ENCODE data around the gene NPTN. TPM values are rescaled to one million over a fixed set of nuclear protein-coding genes. Genes with fewer than 3 reads are reported as not detected.

NPTN gene
- total and polyA plus RNA-seq, 11 donors: 89.3 to 264 (median 197) TPM

DNA sequence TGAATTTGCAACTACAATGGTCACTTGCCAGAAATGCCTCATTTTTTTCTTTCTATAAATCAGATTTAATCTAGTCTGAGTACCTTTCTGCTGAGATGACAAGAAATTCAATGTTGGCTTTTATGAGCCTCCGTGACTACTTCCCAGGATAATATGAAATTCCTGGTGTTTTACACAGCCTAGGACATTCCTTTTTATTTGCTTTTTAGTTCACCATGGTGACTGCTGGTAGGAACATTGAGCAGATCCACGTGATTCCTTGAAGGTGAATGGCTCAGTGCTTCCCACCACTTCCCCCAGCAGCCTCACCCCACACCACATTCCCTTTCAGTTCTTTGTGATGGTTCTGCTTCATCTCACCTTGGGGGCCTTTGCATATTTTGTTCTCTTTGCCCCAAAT is 4.3 kb upstream of the NPTN start:
- Histone ChIP-seq H3K27ac (no peak overlapping the region), H3K4me3 (no peak overlapping the region), H3K27me3 (no peaks in the 10 kb centered on the region), H3K9me3 (peaks cover 0 to 4% (median 0%) of the 10 kb centered on the region in 12 donors), H3K36me3 (no peaks in the 10 kb centered on the region), H3K4me1 (peaks cover 0 to 21% (median 10%) of the 10 kb centered on the region in 12 donors)
- intact Hi-C loops (cut with DNase I): loop anchor here (1.0 to 10.0 kb wide), 14 partner anchors 45 to 335 kb away; partner anchors contain the start of gene CD276 (in 3 of the 10)
- DNase-seq: no peak
- WGBS, 4 donors: 61 to 80% (median 62%) methylated on average over 2 of the region's 2 CpGs
- no peak for ATAC-seq
- no peak for TF ChIP-seq CTCF (IDR thresholded peaks at IDR 0.05)
- no peak for TF ChIP-seq POLR2A (IDR thresholded peaks at IDR 0.05)

DNA sequence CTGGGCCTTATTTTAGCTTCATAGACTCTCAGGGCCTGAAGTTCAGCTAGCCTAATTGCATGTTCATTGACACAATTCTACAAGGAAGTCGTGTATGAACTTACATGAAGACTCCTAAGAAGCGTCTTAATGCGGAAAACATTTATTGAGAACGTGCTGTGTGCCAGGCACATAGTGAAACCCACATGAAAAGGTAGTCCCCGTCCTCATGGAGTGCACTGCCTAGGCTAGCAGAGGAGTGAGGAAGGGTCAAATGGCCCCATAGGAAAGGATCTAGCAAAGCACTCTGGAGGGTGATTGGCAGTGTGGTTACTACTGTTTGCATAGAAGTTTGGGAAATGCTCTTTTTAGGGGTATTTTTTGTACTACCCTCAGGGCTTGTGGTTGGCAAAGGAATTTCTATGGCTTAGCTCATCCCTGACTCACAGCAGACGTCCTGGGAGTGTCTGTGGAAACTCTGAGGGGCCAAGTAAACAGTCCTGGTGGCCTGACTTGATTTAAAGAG is 854 bp upstream of the NPTN start:
- 48 to 65% (median 58%) methylated on average over 6 of the region's 6 CpGs for WGBS, 4 donors
- H3K27me3 ChIP-seq: no peaks in the 10 kb centered on the region
- H3K9me3 ChIP-seq: no peaks in the 10 kb centered on the region
- peak overlapping the region in 9 of 12 donors; percentile 83 to 100 (median 95) for H3K4me3 ChIP-seq
- H3K4me1 ChIP-seq: peaks cover 3 to 50% (median 35%) of the 10 kb centered on the region in 12 donors
- ATAC-seq (no peak), DNase-seq (no peak)
- intact Hi-C loops (cut with DNase I): loop anchor here (2.0 to 10.0 kb wide), 8 partner anchors 37 to 329 kb away; partner anchors contain the start of gene CD276 (in 1 of the 10)
- H3K27ac ChIP-seq: peak overlapping the region; percentile 54 to 100 (median 96)
- no peaks in the 10 kb centered on the region for H3K36me3 ChIP-seq
- TF ChIP-seq POLR2A (IDR thresholded peaks at IDR 0.05): no peak
- no peak for TF ChIP-seq CTCF (IDR thresholded peaks at IDR 0.05)

DNA sequence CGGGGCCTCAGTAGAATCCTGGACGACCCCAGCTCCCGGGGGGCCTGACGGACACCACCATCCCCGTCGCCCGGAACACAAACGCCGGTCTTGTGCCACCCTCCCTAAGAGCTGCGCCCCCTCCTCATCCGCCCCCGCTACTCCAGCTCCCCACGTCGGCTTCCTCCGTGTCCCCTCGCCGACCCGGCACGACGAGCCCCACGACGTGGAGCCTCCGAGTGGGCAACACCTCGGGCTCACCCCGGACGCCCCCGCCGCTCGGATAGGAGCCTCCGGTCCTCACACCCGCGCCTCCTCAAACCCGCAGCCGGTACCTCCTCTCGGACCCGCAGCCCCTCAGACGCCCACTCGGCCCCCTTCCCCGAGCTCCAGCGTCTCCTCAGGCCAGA is 525 bp downstream of the NPTN start:
- H3K4me1 ChIP-seq: peaks cover 5 to 64% (median 48%) of the 10 kb centered on the region in 12 donors
- intact Hi-C loops (cut with DNase I): loop anchor here in 9 of 10 donors (2.0 to 10.0 kb wide), 7 partner anchors 35 to 328 kb away; partner anchors contain the start of gene CD276 (in 1 of the 9)
- no peaks in the 10 kb centered on the region for H3K36me3 ChIP-seq
- H3K9me3 ChIP-seq: no peaks in the 10 kb centered on the region
- no peaks in the 10 kb centered on the region for H3K27me3 ChIP-seq
- DNase-seq (peak in 2 of 5 donors; percentile 33 to 43), ATAC-seq (peak in 2 of 4 donors; percentile 1 to 2)
- H3K27ac ChIP-seq: peak overlapping the region; percentile 83 to 100 (median 96)
- 0 to 1% (median 1%) methylated on average over 14 to 40 of the region's 40 CpGs for WGBS, 4 donors
- TF ChIP-seq CTCF (IDR thresholded peaks at IDR 0.05) (no peak), POLR2A (IDR thresholded peaks at IDR 0.05) (no peak)
- H3K4me3 ChIP-seq: peak overlapping the region; percentile 83 to 100 (median 91)

GRCh38 chr15:73631915-73632669 is 1.1 kb downstream of the NPTN start:
- Histone ChIP-seq H3K27ac (peak overlapping the region; percentile 83 to 100 (median 96)), H3K9me3 (no peaks in the 10 kb centered on the region), H3K36me3 (no peaks in the 10 kb centered on the region), H3K4me3 (peak overlapping the region; percentile 83 to 100 (median 91)), H3K27me3 (no peaks in the 10 kb centered on the region), H3K4me1 (peaks cover 6 to 70% (median 54%) of the 10 kb centered on the region in 12 donors)
- intact Hi-C loops (cut with DNase I): loop anchor here in 9 of 10 donors (2.0 to 10.0 kb wide), 7 partner anchors 35 to 327 kb away; partner anchors contain the start of gene CD276 (in 1 of the 9)
- WGBS, 4 donors: 1 to 2% (median 2%) methylated on average over 6 of the region's 6 CpGs
- ATAC-seq: peak; percentile 41 to 70 (median 56)
- peak in 1 of 2 donors; percentile 64 for TF ChIP-seq POLR2A (IDR thresholded peaks at IDR 0.05)
- TF ChIP-seq CTCF (IDR thresholded peaks at IDR 0.05): no peak
- DNase-seq: peak in 4 of 5 donors; percentile 42 to 70 (median 65)
